GM19468 (cell line): ENCODE data around the gene SLC2A11.
"Not testable (repeated sequence)": the region's sequence is repeated elsewhere in the genome, so short reads cannot be mapped to it uniquely, and the experiment has no call there.

Experiments
- ATAC-seq: cut with Tn5 transposase; IDR thresholded peaks from one replicate; pipeline ENCODE4 v1.9.1; 2021; ENCODE audit warnings: mild to moderate bottlenecking, moderate library complexity, moderate number of reproducible peaks; ENCODE audit not compliant: unreplicated experiment; ENCODE audit errors: extremely low read depth

SLC2A11 gene

DNA sequence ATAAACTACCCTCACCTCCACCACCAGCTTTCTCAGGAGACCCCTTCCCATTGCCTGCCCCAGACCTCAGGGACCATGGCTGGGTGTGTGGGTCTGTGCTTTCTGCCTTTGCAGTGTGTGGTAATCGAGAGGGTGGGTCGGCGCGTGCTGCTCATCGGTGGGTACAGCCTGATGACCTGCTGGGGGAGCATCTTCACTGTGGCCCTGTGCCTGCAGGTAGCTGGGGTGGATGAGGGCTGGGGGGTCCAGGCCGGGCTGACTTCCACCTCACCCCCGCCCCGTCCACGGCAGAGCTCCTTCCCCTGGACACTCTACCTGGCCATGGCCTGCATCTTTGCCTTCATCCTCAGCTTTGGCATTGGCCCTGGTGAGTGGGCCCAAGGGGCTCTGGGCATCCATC lies 26.0 kb downstream of the SLC2A11 start:
- ATAC-seq = no peak

DNA sequence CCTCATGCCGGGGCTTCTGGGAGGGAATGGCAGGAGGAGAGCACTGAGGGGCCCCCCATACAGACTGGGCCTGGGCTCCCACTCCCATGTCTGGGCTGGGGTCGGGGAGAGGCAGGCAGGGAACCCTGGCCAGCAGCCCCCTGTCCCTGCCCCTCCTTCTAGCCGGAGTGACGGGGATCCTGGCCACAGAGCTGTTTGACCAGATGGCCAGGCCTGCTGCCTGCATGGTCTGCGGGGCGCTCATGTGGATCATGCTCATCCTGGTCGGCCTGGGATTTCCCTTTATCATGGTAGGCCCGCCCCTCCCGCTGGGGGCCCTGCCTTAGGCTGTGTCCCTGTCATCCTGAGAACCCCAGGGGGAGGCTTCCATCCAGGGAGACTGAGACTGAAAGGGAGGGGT lies 26.5 kb downstream of the SLC2A11 start:
- ATAC-seq = no peak

DNA sequence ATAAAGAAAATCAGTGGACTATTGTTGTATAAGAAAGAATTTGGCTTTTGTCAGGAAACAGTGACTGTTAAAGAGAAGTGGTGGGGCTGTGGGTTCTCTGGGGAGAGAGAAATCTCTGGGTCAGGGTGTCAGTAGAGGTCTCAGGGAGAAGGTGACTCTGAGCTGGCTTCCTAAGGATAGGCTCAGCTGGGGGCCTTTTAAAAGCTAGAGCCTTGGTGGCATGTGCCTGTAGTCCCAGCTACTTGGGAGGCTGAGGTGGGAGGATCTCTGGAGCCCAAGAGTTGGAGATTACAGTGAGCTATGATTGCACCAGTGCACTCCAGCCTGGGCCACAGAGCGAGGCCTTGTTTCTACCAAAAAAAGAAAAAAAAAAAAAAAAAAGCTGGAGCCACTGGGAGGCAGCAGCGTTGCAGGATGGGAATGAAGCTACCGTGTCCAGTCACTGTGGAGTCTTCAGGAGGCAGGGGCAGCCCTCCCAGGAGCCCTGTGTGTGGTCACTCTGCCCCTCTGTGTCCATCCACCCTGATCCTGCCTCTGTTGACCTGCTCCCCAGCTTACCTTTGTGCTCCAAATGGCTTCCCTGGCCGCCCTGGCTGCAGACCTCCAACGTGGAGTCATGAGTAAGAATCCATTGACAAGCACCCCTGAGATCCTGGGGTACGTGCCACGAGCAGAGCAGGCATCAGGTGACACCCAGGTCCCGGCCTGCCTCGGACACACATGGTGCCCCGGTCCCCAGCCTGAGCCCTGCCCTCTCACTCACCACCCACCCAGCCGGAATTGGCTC lies 31.1 kb downstream of the SLC2A11 start:
- ATAC-seq = no peak

DNA sequence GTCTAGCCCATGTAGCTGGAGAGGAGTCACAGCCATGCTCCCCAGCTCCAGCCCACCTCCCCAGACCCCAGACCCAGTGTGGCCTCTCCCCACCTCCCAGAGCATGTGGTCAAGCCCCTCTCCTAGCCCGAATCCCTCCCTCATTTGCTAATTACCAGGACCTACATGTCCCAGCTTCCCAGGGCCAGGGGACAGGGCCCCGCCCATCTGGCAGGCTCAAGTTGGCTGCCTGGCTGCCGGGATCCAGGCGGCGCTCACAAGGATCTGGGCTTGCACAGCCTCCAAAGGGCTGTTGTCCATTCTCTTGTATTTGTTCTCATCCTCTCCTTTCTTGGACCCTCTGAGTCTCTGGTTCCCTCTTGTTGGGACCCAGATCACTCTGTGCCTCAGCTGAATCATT lies 31.9 kb downstream of the SLC2A11 start:
- no peak for ATAC-seq

DNA sequence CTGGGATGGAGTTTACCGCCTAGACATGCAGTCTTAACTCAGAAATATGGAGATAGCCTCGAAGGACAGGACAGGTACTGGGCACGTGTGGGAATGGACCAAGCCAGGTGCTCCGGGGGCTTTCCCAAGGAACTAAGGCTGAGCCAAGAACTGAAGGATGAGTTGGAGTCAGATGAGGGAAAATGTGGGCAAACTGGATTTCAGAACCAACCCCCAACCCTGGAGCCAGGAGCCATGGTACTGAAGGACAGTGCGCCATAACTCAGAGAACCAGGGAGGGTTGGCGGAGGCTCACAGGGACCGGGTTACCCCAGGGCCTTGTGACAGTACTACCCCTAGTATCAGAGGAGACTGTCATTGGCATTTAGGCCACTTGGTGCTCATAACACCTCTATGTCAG lies 34.1 kb downstream of the SLC2A11 start:
- ATAC-seq = no peak

DNA sequence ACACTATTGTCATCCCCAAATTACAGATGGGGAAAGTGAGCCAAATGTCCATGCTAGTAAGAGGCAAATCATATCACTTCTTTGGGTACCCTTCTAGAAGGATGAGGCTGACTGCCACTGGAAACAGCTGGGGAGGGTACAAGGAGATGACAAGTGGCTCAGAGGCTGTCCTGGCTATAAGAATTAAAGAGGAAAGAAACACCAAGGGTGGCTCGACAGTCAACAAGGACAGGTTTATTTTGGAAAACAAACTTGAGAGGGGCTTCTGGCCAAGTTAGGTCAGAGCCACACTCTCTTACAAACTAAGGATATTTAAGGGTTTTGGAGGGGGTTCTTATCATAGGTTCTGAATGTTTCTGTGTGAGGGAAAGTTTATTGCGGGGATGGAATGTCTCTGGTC lies 34.5 kb downstream of the SLC2A11 start:
- ATAC-seq = no peak

DNA sequence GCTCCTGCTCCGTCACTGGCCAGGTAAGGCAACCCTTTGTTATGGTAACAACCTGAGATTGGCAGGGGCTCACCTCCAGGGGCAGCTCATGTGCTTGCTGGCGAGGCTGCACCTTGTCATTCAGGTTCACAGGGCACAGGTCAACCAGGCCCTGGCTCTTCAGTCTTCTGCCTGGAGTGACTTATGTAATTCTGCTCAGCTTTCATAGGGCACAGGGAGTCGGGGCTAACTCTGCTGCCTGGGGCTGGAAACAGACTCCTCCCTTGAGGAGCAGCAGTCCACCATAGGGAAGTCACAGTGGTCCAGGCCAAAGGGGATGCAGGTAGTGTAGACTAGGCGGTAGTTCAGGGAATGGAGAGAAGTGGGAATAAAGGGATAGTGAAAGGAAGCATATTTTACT lies 35.0 kb downstream of the SLC2A11 start:
- ATAC-seq = no peak

DNA sequence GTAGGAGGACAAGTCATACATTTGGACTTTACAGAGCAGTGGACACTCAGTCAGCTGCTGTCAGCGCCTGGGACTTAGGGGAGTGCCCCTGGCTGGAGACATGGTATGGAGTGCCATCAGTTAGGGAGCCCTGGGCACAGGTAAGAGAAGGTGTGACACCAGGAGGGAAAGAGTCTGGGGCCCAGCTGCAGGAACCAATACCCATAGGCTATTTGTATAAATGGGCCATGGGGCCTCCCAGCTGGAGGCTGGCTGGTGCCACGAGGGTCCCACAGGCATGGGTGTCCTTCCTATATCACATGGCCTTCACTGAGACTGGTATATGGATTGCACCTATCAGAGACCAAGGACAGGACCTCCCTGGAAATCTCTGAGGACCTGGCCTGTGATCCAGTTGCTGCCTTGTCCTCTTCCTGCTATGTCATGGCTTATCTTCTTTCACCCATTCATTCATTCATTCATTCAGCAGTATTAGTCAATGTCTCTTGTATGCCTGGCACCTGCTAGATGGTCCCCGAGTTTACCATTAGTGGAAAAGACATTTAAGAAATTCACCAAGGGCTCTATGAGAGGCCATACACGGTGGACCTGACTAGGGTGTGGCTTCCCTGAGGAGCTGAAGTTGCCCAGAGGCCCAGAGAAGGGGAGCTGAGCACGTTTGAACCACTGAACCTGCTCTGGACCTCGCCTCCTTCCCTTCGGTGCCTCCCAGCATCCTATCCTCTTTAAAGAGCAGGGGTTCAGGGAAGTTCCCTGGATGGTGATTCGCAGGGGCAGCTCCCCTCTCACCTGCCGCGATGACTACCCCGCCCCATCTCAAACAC lies 35.7 kb downstream of the SLC2A11 start:
- no peak for ATAC-seq

DNA sequence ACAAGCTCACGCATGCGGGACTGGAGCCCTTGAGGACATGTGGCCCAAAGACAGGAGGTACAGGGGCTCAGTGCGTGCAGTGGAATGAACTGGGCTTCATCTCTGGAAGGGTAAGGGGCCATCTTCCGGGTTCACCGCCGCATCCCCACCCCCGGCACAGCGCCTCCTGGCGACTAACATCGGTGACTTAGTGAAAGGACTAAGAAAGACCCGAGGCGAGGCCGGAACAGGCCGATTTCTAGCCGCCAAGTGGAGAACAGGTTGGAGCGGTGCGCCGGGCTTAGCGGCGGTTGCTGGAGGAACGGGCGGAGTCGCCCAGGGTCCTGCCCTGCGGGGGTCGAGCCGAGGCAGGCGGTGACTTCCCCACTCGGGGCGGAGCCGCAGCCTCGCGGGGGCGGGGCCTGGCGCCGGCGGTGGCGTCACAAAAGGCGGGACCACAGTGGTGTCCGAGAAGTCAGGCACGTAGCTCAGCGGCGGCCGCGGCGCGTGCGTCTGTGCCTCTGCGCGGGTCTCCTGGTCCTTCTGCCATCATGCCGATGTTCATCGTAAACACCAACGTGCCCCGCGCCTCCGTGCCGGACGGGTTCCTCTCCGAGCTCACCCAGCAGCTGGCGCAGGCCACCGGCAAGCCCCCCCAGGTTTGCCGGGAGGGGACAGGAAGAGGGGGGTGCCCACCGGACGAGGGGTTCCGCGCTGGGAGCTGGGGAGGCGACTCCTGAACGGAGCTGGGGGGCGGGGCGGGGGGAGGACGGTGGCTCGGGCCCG lies 36.5 kb downstream of the SLC2A11 start, which contains the start of gene MIF:
TSS of gene MIF (plus strand) at position 439 of the 765 bp plus-strand sequence. CDS start at position 531, 92 bp downstream.
- peak; percentile 63 for ATAC-seq

DNA sequence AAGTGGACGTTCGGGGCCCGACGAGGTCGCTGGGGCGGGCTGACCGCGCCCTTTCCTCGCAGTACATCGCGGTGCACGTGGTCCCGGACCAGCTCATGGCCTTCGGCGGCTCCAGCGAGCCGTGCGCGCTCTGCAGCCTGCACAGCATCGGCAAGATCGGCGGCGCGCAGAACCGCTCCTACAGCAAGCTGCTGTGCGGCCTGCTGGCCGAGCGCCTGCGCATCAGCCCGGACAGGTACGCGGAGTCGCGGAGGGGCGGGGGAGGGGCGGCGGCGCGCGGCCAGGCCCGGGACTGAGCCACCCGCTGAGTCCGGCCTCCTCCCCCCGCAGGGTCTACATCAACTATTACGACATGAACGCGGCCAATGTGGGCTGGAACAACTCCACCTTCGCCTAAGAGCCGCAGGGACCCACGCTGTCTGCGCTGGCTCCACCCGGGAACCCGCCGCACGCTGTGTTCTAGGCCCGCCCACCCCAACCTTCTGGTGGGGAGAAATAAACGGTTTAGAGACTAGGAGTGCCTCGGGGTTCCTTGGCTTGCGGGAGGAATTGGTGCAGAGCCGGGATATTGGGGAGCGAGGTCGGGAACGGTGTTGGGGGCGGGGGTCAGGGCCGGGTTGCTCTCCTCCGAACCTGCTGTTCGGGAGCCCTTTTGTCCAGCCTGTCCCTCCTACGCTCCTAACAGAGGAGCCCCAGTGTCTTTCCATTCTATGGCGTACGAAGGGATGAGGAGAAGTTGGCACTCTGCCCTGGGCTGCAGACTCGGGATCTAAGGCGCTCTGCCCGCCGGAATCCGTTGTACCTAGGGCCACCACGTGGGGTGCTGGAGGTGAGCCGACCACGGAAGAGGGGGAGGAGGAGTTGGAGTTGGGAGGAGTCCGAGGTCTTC lies 37.3 kb downstream of the SLC2A11 start:
- ATAC-seq = peak; percentile 6

DNA sequence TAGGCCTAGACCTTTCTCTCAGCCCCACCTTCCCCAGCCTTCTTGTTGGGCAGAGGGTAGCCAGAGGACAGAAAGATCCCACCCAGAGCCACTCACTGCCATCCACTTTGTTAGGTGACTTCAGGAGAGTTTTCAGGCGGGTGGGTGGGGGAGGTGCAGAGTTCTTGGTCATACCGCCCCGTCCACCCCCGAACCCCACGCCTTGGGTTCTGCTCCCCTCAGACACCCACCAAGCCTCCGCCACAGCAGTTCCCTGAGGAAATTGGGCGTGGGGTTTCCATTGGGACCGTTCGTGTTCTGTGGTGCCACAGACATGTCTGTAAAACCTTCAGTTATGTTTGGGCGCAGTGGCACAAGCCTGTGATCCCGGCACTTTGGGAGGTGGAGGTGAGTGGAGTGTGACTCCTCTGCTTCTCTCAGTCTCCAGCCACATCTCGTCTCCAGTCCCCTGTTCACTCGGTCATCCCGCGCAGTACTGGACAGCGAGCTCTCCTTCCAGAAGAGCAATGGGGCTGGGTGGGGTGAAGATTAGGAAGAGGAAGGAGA lies 38.0 kb downstream of the SLC2A11 start:
- no peak for ATAC-seq

DNA sequence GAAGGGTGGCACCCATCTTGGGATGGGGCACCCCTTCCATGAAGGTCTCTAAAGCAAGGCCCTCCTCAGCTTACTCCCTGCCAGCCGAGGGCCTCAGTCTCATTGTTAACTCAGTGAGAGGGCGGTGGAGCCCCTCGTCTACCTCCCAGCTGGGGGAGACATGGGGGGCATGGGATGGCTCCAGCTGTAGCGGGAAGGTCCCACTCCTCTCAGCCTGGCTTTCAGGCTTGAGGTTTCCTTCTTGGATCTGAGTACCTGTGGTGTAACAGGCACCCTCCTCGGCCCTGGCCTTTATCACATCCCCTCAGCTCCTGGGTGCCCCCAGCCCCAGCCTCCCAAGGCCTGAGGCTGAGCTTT lies 38.5 kb downstream of the SLC2A11 start:
- no peak for ATAC-seq

DNA sequence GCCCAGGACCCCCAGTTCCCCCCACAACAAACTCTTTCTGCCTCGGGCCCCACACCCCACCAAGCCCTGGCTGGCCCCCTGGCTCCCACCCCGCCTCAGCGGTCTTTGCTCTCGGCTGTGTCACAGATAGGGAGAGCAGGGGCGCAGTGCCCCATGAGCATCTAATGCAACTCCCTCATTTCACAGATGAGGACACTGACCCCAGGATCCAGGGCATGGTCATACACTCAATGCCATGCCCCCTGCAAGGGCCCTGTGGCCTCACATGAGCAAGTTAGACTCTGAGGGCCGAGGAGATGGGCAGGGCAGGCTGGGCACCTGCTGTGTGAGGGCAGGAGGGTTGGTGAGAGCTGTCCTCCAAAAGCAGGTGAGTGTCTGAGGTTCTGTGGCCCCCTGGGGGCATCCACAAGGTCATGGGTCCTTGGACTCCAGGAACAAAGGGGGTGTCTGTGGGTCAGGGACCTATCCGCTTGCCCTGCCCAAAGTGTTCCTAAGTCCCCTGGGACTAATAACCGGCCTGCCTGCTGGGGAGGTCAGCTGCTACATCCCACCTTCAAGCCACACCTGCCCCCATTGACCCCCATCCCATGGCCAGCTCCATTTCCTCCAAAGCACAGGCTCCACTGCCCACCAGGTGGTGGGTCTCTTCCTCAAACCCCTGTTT lies 39.0 kb downstream of the SLC2A11 start:
- ATAC-seq = no peak

DNA sequence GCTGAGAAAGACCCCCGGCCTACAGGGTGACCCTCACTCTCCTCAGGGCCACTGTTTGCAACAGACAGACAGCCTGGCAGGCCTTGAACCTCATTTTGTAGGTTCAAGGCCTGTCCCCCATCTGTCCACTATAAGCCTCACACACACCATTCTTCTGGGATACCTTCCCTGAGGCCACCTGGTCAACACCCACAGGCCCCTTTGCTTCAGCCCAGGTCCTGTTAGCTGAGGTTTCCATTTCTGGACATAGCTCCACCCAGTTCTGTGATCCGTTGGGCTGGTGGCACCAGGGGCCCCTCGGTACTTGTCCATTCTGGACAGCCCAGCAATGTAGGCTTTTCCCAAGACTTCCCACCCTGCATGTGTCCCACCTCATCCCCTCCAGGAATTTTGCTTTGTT lies 39.6 kb downstream of the SLC2A11 start:
- ATAC-seq = no peak

DNA sequence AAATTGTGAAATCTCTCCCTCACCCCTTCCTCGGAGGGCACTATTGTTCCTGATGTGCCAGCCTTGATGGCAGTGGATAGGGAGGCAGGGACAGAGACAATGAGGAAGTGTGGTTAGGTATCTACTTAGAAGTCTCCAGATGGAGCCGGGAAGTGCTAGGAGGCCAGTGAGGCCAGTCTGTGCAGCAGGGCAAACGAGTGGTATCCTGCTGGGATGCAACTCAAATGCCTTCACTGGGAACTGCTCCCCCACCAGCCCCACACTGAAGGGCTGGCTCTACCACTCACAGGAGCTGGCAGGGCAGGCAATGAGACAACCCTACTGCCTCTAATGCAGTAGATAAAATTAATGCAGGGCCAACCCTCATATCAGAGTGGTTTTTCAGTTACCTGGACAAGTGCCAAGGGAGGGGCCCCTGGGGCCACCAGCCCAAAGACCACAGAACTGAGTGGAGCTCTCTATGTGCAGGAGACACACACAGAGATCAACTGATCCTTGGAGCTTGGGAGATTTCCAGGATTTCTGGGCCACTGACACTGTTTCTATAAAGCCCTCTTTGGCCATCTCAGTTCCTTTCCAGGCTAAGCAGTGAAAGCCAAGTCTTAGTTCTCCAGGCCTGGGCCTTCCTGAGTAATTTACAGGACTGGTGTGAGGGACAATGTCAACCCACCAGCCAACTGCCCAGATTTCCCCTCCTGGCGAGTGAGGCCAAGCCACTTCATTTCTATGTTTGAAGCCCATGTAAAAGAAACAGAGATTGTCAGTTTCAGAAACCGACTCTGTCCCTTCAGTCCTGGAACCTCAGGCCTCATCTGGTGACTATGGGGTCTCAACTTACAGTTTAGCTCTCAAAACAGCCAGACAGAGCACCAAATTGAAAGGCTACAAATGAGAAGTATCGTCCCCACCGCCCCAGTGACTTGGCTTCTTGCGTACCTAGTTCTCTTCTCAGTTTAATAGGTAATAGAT lies 40.6 kb downstream of the SLC2A11 start:
- no peak for ATAC-seq

DNA sequence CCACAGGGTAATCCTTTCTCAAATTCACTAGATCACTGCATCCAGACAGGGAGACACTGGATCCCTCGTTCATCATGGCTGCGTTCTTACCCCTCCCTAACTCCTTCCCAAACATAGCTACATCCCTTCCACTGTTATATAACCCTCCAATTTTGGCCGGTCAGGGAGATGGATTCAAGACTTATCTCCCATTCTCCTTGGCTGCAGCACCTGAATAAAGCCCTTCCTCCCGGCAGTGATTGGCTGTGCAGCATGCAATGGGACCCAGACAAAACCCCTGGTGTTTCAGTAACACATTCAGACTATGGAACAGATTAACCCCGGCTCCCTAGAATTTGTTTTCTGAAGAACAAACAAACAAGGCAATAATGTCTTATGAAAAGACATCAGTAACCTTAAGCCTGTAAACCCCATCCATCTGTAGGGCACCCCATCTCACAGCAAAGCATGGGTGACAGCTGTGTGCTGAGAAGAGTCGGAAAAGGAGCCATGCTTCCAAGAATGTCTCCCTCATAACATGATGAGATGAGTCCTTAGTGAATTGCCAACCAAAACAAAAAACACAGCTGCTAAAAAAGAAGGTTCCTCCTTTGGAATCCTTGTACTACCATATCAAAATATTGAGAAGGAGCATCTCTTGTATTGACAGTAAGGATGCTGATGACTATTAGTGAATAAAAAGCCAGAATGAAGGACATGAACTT lies 41.5 kb downstream of the SLC2A11 start:
- ATAC-seq = no peak

DNA sequence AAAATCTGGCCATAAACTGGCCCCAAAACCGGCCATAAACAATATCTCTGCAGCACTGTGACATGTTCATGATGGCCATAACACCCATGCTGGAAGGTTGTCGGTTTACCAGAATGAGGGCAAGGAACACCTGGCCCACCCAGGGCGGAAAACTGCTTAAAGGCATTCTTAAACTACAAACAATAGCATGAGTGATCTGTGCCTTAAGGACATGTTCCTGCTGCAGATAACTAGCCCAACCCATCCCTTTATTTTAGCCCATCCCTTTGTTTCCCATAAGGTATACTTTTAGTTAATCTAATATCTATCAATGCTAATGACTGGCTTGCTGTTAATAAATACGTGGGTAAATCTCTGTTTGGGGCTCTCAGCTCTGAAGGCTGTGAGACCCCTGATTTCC lies 42.6 kb downstream of the SLC2A11 start:
- ATAC-seq = not testable (repeated sequence)
